Measurements from ENCODE around the gene HAUS1. TPM values are rescaled to one million over a fixed set of nuclear protein-coding genes. Genes with fewer than 3 reads are reported as not detected.
A peak's percentile ranks its signal among the peaks of the same experiment; 100 is the strongest.

Gene HAUS1
- total and polyA plus RNA-seq, 11 donors = 6.7 to 18.6 (median 11.6) TPM

- TF ChIP-seq CTCF (IDR thresholded peaks at IDR 0.05) = no peak
- no peak for TF ChIP-seq POLR2A (IDR thresholded peaks at IDR 0.05)
- H3K9me3 ChIP-seq = no peaks in the 10 kb centered on the region
- peak in 2 of 4 donors; percentile 24 to 34 for ATAC-seq
- intact Hi-C loops (cut with DNase I) = loop anchor here in 1 of 10 donors (10.0 kb wide), 1 partner anchor 347 kb away; no protein-coding TSS in a partner anchor
- H3K4me3 ChIP-seq = peak overlapping the region in 1 of 12 donors; percentile 21
- no peak overlapping the region for H3K27ac ChIP-seq
- no peaks in the 10 kb centered on the region for H3K27me3 ChIP-seq
- 55 to 63% (median 59%) methylated on average over 9 of the region's 9 CpGs for WGBS, 4 donors
- DNase-seq = no peak
- no peaks in the 10 kb centered on the region for H3K36me3 ChIP-seq
- H3K4me1 ChIP-seq = peaks cover 0 to 5% (median under 1%) of the 10 kb centered on the region in 12 donors
Observed at GRCh38 chr18:46167971-46168370, 63.8 kb downstream of the HAUS1 start.

- no peak for DNase-seq
- intact Hi-C loops (cut with DNase I) = loop anchor here in 1 of 10 donors (10.0 kb wide), 1 partner anchor 345 kb away; no protein-coding TSS in a partner anchor
- 78 to 85% (median 84%) methylated on average over 4 to 6 of the region's 6 CpGs for WGBS, 4 donors
- peaks cover 0 to 8% (median 3%) of the 10 kb centered on the region in 12 donors for H3K4me1 ChIP-seq
- H3K36me3 ChIP-seq = no peaks in the 10 kb centered on the region
- H3K4me3 ChIP-seq = no peak overlapping the region
- H3K27me3 ChIP-seq = no peaks in the 10 kb centered on the region
- ATAC-seq = no peak
- no peak overlapping the region for H3K27ac ChIP-seq
- TF ChIP-seq CTCF (IDR thresholded peaks at IDR 0.05) (no peak), POLR2A (IDR thresholded peaks at IDR 0.05) (no peak)
- no peaks in the 10 kb centered on the region for H3K9me3 ChIP-seq
Observed at GRCh38 chr18:46169464-46169941, 65.3 kb downstream of the HAUS1 start.

GRCh38 chr18:46171331-46171730 lies 67.1 kb downstream of the HAUS1 start:
- DNase-seq (no peak), ATAC-seq (no peak)
- H3K36me3 ChIP-seq = no peaks in the 10 kb centered on the region
- H3K27ac ChIP-seq = no peak overlapping the region
- H3K4me3 ChIP-seq = no peak overlapping the region
- H3K9me3 ChIP-seq = no peaks in the 10 kb centered on the region
- no peak for TF ChIP-seq CTCF (IDR thresholded peaks at IDR 0.05)
- TF ChIP-seq POLR2A (IDR thresholded peaks at IDR 0.05) = no peak
- intact Hi-C loops (cut with DNase I) = loop anchor here (5.0 to 10.0 kb wide), 10 partner anchors 41 to 486 kb away; partner anchors contain the start of genes LOXHD1 (in 4 of the 10) and HAUS1 (in 1 of the 10)
- no peaks in the 10 kb centered on the region for H3K27me3 ChIP-seq
- 83 to 90% (median 88%) methylated on average over 4 of the region's 4 CpGs for WGBS, 4 donors
- H3K4me1 ChIP-seq = peaks cover 0 to 23% (median 14%) of the 10 kb centered on the region in 12 donors

- Histone ChIP-seq H3K9me3 (no peaks in the 10 kb centered on the region), H3K27ac (peak overlapping the region; percentile 45 to 96 (median 93)), H3K4me1 (peaks cover 3 to 39% (median 22%) of the 10 kb centered on the region in 12 donors), H3K4me3 (peak overlapping the region; percentile 74 to 99 (median 96)), H3K36me3 (no peaks in the 10 kb centered on the region), H3K27me3 (no peaks in the 10 kb centered on the region)
- intact Hi-C loops (cut with DNase I) = loop anchor here (1.0 to 10.0 kb wide), 15 partner anchors 39 to 485 kb away; partner anchors contain the start of genes LOXHD1 (in 4 of the 10) and HAUS1 (in 1 of the 10)
- DNase-seq (peak; percentile 94 to 97 (median 96)), ATAC-seq (peak; percentile 94 to 99 (median 98))
- 0% methylated on average over 38 to 95 of the region's 95 CpGs for WGBS, 4 donors
- peak; percentile 69 to 85 (median 78) for TF ChIP-seq CTCF (IDR thresholded peaks at IDR 0.05)
- TF ChIP-seq POLR2A (IDR thresholded peaks at IDR 0.05) = peak in 1 of 2 donors; percentile 69
Observed at GRCh38 chr18:46173393-46174341, 69.5 kb downstream of the HAUS1 start.

Measured in heart left ventricle (tissue), 16 donors.